Nephron (organoid): Measurements from ENCODE around the gene TEX13B.
A peak's percentile ranks its signal among the peaks of the same experiment; 100 is the strongest.
"Not testable (repeated sequence)": the region's sequence is repeated elsewhere in the genome, so short reads cannot be mapped to it uniquely, and the experiment has no call there.

ENCODE experiments used
- H3K27ac Mint-ChIP-seq, 3 experiments: 2 replicates each; pipeline ENCODE4 v1.8.0; 2020; ENCODE audit warnings: mixed read lengths in 3 of 3, mild to moderate bottlenecking in 2 of 3, moderate library complexity in 1 of 3
- H3K27me3 Mint-ChIP-seq: 2 replicates; pipeline ENCODE4 v1.8.0; 2021; ENCODE audit warnings: low read depth, mild to moderate bottlenecking, moderate library complexity, mixed read lengths
- H3K36me3 Mint-ChIP-seq: 2 replicates; pipeline ENCODE4 v1.8.0; 2020; ENCODE audit warnings: low read depth, mixed read lengths
- H3K4me1 Mint-ChIP-seq: 2 replicates; pipeline ENCODE4 v1.8.0; 2020; ENCODE audit warnings: mixed read lengths
- H3K4me3 Mint-ChIP-seq, 3 experiments: 2 replicates each; pipeline ENCODE4 v1.8.0; 2020; ENCODE audit warnings: mild to moderate bottlenecking in 3 of 3, mixed read lengths in 3 of 3, moderate library complexity in 2 of 3
- H3K9me3 Mint-ChIP-seq: 2 replicates; pipeline ENCODE4 v1.8.0; 2020; ENCODE audit warnings: mixed read lengths
- CTCF ChIP-seq, 3 experiments: fragments of 200-600 bp; sonication (generic); IDR thresholded peaks; one replicate each; pipeline ENCODE4 v1.5.0; 2021; ENCODE audit warnings: antibody characterized with exemption in 3 of 3; ENCODE audit not compliant: unreplicated experiment in 3 of 3

TEX13B gene

GRCh38 chrX:107971636-107972035 is 10.5 kb downstream of the TEX13B start:
- no peak overlapping the region for H3K27ac Mint-ChIP-seq
- H3K27me3 Mint-ChIP-seq = peaks cover 11% of the 10 kb centered on the region
- no peaks in the 10 kb centered on the region for H3K4me1 Mint-ChIP-seq
- no peak for TF ChIP-seq CTCF (IDR thresholded peaks at IDR 0.05; ENCODE audit: unreplicated experiment in 3 of 3)
- H3K4me3 Mint-ChIP-seq = no peak overlapping the region
- H3K9me3 Mint-ChIP-seq = peaks cover 7% of the 10 kb centered on the region
- H3K36me3 Mint-ChIP-seq = no peaks in the 10 kb centered on the region

- Mint-ChIP-seq H3K27ac (no peak overlapping the region), H3K4me1 (no peaks in the 10 kb centered on the region), H3K9me3 (peaks cover 11% of the 10 kb centered on the region), H3K4me3 (no peak overlapping the region), H3K36me3 (no peaks in the 10 kb centered on the region), H3K27me3 (peaks cover 11% of the 10 kb centered on the region)
- no peak for TF ChIP-seq CTCF (IDR thresholded peaks at IDR 0.05; ENCODE audit: unreplicated experiment in 3 of 3)
Measured at GRCh38 chrX:107970073-107970472, 12.1 kb downstream of the TEX13B start.

GRCh38 chrX:107968623-107969022 is 13.5 kb downstream of the TEX13B start:
- Mint-ChIP-seq H3K36me3 (no peaks in the 10 kb centered on the region), H3K4me3 (no peak overlapping the region), H3K27ac (no peak overlapping the region), H3K4me1 (no peaks in the 10 kb centered on the region), H3K9me3 (peaks cover 13% of the 10 kb centered on the region), H3K27me3 (peaks cover 5% of the 10 kb centered on the region)
- no peak for TF ChIP-seq CTCF (IDR thresholded peaks at IDR 0.05; ENCODE audit: unreplicated experiment in 3 of 3)

- H3K4me1 Mint-ChIP-seq, H3K27ac Mint-ChIP-seq, H3K27me3 Mint-ChIP-seq, H3K36me3 Mint-ChIP-seq, H3K4me3 Mint-ChIP-seq: not testable (repeated sequence)
- peaks cover 14% of the 10 kb centered on the region for H3K9me3 Mint-ChIP-seq
Measured at GRCh38 chrX:107955337-107955736, 26.8 kb downstream of the TEX13B start.

- Mint-ChIP-seq H3K36me3 (no peaks in the 10 kb centered on the region), H3K27ac (no peak overlapping the region), H3K27me3 (peaks cover 20% of the 10 kb centered on the region), H3K9me3 (peaks cover 4% of the 10 kb centered on the region), H3K4me3 (no peak overlapping the region), H3K4me1 (no peaks in the 10 kb centered on the region)
- no peak for TF ChIP-seq CTCF (IDR thresholded peaks at IDR 0.05; ENCODE audit: unreplicated experiment in 3 of 3)
Measured at GRCh38 chrX:107940095-107940494, 42.1 kb downstream of the TEX13B start.

- peaks cover 9% of the 10 kb centered on the region for H3K9me3 Mint-ChIP-seq
- no peaks in the 10 kb centered on the region for H3K4me1 Mint-ChIP-seq
- no peak overlapping the region for H3K27ac Mint-ChIP-seq
Measured at GRCh38 chrX:107936434-107936730, 45.8 kb downstream of the TEX13B start.

More at GRCh38 chrX:107936434-107936730, 45.8 kb downstream of the TEX13B start:
- no peak for TF ChIP-seq CTCF (IDR thresholded peaks at IDR 0.05; ENCODE audit: unreplicated experiment in 3 of 3)
- H3K4me3 Mint-ChIP-seq = peak overlapping the region; percentile 60 to 72 (median 68)
- no peaks in the 10 kb centered on the region for H3K36me3 Mint-ChIP-seq
- peaks cover 21% of the 10 kb centered on the region for H3K27me3 Mint-ChIP-seq
